HepG2 (cell line): ENCODE data around the gene SCRG1. TPM values are rescaled to one million over a fixed set of nuclear protein-coding genes. Genes with fewer than 3 reads are reported as not detected.

Experiments used
- ATAC-seq: fragments of 200-7000 bp; cut with Tn5 transposase; 3 replicates; pipeline ENCODE4 v1.9.1; 2020; ENCODE audit warnings: mild to moderate bottlenecking, moderate library complexity
- BruUV-seq: library from RNA; stranded (reverse); fragments of 400-500 nt; replicated peaks from 2 replicates; lab custom pipeline; 2021; lab: Mats Ljungman, UMichigan
- CTCF ChIA-PET: fragments of 300-600 bp; formaldehyde crosslinking; extraction: SDS; loops from one replicate; lab custom pipeline; 2021; ENCODE audit warnings: low total read pairs, inconsistent platforms, low intra/inter-chr PET ratio; lab: Yijun Ruan, JAX
- POLR2A ChIA-PET: fragments of 350-600 bp; sonication (Branson Sonifier 250); formaldehyde crosslinking; loops from one replicate; lab custom pipeline; 2020; ENCODE audit warnings: antibody characterized with exemption, inconsistent platforms; lab: Yijun Ruan, JAX
- DNase-seq: peaks from one replicate; pipeline ENCODE4 v3.0.0-alpha.2; 2015; ENCODE audit warnings: low spot score
- FAIRE-seq: peaks from 3 replicates; lab custom pipeline; 2011; peaks lifted over from hg19 to GRCh38; lab: Jason Lieb, UNC
- H2AFZ ChIP-seq: one replicate; pipeline ENCODE4 v1.6.1; 2011; ENCODE audit warnings: low read length, inconsistent platforms
- H3K27ac ChIP-seq: fragments of 300-600 bp; 3 replicates; pipeline ENCODE4 v1.8.0; 2011; ENCODE audit warnings: mixed run types, mild to moderate bottlenecking, mixed read lengths, low read length, inconsistent platforms; ENCODE audit not compliant: insufficient read depth; ENCODE audit errors: extremely low read length
- H3K27me3 ChIP-seq, 2 experiments: fragments of 200-600 bp in 1 of 2; 2 replicates in 1 of 2; 3 replicates in 1 of 2; pipeline versions ENCODE4 v1.6.0 to v1.8.0; 2011; ENCODE audit warnings: low read length in 2 of 2, mild to moderate bottlenecking in 2 of 2, moderate library complexity in 2 of 2, inconsistent platforms in 1 of 2; ENCODE audit not compliant: insufficient read depth in 2 of 2, control insufficient read depth in 1 of 2
- H3K36me3 ChIP-seq, 2 experiments: fragments of 200-600 bp in 1 of 2; replicated peaks in 1 of 2; 2 replicates in 1 of 2; 3 replicates in 1 of 2; pipeline versions ENCODE4 v1.5.1 to v1.8.0; 2011; ENCODE audit warnings: low read length in 2 of 2, inconsistent platforms in 1 of 2; ENCODE audit not compliant: insufficient read depth in 2 of 2, control insufficient read depth in 1 of 2
- H3K4me1 ChIP-seq: 2 replicates; pipeline ENCODE4 v1.5.1; 2012; ENCODE audit warnings: low read length, inconsistent platforms; ENCODE audit not compliant: insufficient read depth
- H3K4me2 ChIP-seq: 2 replicates; pipeline ENCODE4 v1.6.0; 2011; ENCODE audit warnings: low read depth, low read length, inconsistent platforms
- H3K4me3 ChIP-seq, 3 experiments: fragments of 200-600 bp in 1 of 3; sonication (generic), shearing (Covaris generic) in 1 of 3; replicated peaks in 1 of 3; 2 replicates each; pipeline ENCODE4 v1.5.1; 2011 to 2016; ENCODE audit warnings: low read length in 3 of 3, inconsistent platforms in 2 of 3, low read depth in 2 of 3, mild to moderate bottlenecking in 2 of 3, control low read depth in 1 of 3, mixed read lengths in 1 of 3; ENCODE audit not compliant: insufficient read depth in 1 of 3
- H3K79me2 ChIP-seq: one replicate; pipeline ENCODE4 v1.6.1; 2011; ENCODE audit warnings: low read length, inconsistent platforms; ENCODE audit not compliant: insufficient read depth
- H3K9ac ChIP-seq: 2 replicates; pipeline ENCODE4 v1.6.0; 2011; ENCODE audit warnings: mild to moderate bottlenecking, low read depth, low read length, inconsistent platforms; ENCODE audit not compliant: insufficient read depth
- H3K9me3 ChIP-seq: 2 replicates; pipeline ENCODE4 v1.5.1; 2012; ENCODE audit warnings: mild to moderate bottlenecking, low read length
- H4K20me1 ChIP-seq: 2 replicates; pipeline ENCODE4 v1.6.0; 2011; ENCODE audit warnings: inconsistent platforms, mild to moderate bottlenecking, low read length, moderate library complexity; ENCODE audit not compliant: insufficient read depth
- KLF9 ChIP-seq: IDR thresholded peaks from 2 replicates; pipeline ENCODE4 v1.6.1; 2016; ENCODE audit warnings: low read depth
- MBNL3 ChIP-seq: fragments of 250-450 bp; sonication (Bioruptor Pico); conservative IDR thresholded peaks from 2 replicates; pipeline ENCODE4 v1.8.0; 2022; ENCODE audit warnings: mild to moderate bottlenecking, inconsistent platforms
- NR2F2 ChIP-seq: IDR thresholded peaks from 2 replicates; pipeline ENCODE4 v1.6.1; 2012; ENCODE audit warnings: low read depth, inconsistent platforms, borderline replicate concordance
- ZBTB2 ChIP-seq: sonication (generic); formaldehyde crosslinking; IDR thresholded peaks from 2 replicates; pipeline ENCODE4 v1.8.0; 2022; ENCODE audit warnings: low read depth, missing genetic modification reagents
- ZBTB3 ChIP-seq: sonication (generic); formaldehyde crosslinking; IDR thresholded peaks from 2 replicates; pipeline ENCODE4 v1.4.0; 2020; ENCODE audit warnings: low read depth, mild to moderate bottlenecking, moderate library complexity, missing genetic modification reagents, borderline replicate concordance
- ZNF687 ChIP-seq: sonication (generic); formaldehyde crosslinking; IDR thresholded peaks from 2 replicates; pipeline ENCODE4 v1.5.1; 2020; ENCODE audit warnings: mild to moderate bottlenecking, missing genetic modification reagents, moderate library complexity
- ZNF691 ChIP-seq: sonication (generic); formaldehyde crosslinking; IDR thresholded peaks from 2 replicates; pipeline ENCODE4 v1.4.0; 2020; ENCODE audit warnings: missing genetic modification reagents, low read depth, mild to moderate bottlenecking, borderline replicate concordance
- WGBS: methylation state at CpG from one replicate; pipeline ENCODE4 v1.1.6; 2017; ENCODE audit warnings: low lambda C conversion rate; 5-methylcytosine and 5-hydroxymethylcytosine counted together
- in situ Hi-C: cut with HindIII; loops from 2 replicates; pipeline ENCODE4 v1.10.0; 2017; ENCODE audit warnings: low pct_unique_long_range_greater_than_20kb; ENCODE audit not compliant: extremely low pct_ligation_motif_present
- intact Hi-C: fragments of 100-400 bp; cut with micrococcal nuclease; formaldehyde crosslinking; loops from one replicate; pipeline ENCODE4 v1.10.0; 2022; ENCODE audit not compliant: unreplicated experiment
- polyA plus RNA-seq, 8 experiments: library from polyadenylated mRNA; depleted of rRNA in 3 of 8; stranded (reverse) in 7 of 8; unstranded in 1 of 8; fragments of >200 nt; fragmentation: Illumina TruSeq in 4 of 8; extraction: Trizol in 4 of 8; gene quantifications; 2 replicates each; pipeline versions ENCODE4 v1.2.1 to v1.2.3, GENCODE V29; 2011 to 2016; ENCODE audit warnings: low read depth in 4 of 8, missing spikeins in 1 of 8, mixed read lengths in 1 of 8; ENCODE audit not compliant: insufficient read depth in 1 of 8
- total RNA-seq, 5 experiments: library from RNA; depleted of rRNA; stranded (reverse); fragments of >200 nt; fragmentation: Illumina TruSeq; extraction: Trizol; gene quantifications; 2 replicates each; pipeline ENCODE4 v1.2.3, GENCODE V29; 2016; ENCODE audit warnings: low read depth in 1 of 5

The SCRG1 gene
- total and polyA plus RNA-seq, 2 of the 13 experiments (the other 11 are each of a cell fraction or from before 2014, with no cell fraction given): not detected

- intact Hi-C loops (no loop called here), in situ Hi-C loops (no loop called here)
- Histone ChIP-seq H3K4me2 (no peak overlapping the region), H3K27ac (no peak overlapping the region), H2AFZ (no peak overlapping the region), H3K36me3 (no peaks in the 10 kb centered on the region; a peak in 1 of 5 replicates), H3K4me3 (no peak overlapping the region), H3K27me3 (no peaks in the 10 kb centered on the region; a peak in 1 of 5 replicates), H3K9ac (no peak overlapping the region), H3K4me1 (0 out of 2 replicates have a peak, but pooled peaks cover under 1% of the 10 kb centered on the region), H3K79me2 (no peaks in the 10 kb centered on the region), H3K9me3 (no peaks in the 10 kb centered on the region), H4K20me1 (no peaks in the 10 kb centered on the region)
- ChIA-PET CTCF (no interaction called here), POLR2A (no interaction called here)
- WGBS: 80% methylated on average over 3 of the region's 3 CpGs
- TF ChIP-seq MBNL3 (CRISPR knock-in tag): no peak
- no peak for TF ChIP-seq ZNF691 (CRISPR knock-in tag)
- no peak for TF ChIP-seq NR2F2
- no peak for TF ChIP-seq KLF9 (CRISPR knock-in tag)
- no peak for TF ChIP-seq ZBTB3
- TF ChIP-seq ZBTB2 (CRISPR knock-in tag): no peak
- no peak for TF ChIP-seq ZNF687
- FAIRE-seq: no peak
- DNase-seq: no peak
- no peak for ATAC-seq
- BruUV-seq: no TSS peak
Measured at GRCh38 chr4:173362666-173363065, 36.2 kb downstream of the SCRG1 start.
